HG03460 (cell line): ENCODE measurements around the gene LYRM2.

ENCODE experiments used
- ATAC-seq: cut with Tn5 transposase; IDR thresholded peaks from one replicate; pipeline ENCODE4 v1.9.1; 2021; ENCODE audit not compliant: unreplicated experiment

LYRM2 gene, protein sequence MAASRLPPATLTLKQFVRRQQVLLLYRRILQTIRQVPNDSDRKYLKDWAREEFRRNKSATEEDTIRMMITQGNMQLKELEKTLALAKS

DNA sequence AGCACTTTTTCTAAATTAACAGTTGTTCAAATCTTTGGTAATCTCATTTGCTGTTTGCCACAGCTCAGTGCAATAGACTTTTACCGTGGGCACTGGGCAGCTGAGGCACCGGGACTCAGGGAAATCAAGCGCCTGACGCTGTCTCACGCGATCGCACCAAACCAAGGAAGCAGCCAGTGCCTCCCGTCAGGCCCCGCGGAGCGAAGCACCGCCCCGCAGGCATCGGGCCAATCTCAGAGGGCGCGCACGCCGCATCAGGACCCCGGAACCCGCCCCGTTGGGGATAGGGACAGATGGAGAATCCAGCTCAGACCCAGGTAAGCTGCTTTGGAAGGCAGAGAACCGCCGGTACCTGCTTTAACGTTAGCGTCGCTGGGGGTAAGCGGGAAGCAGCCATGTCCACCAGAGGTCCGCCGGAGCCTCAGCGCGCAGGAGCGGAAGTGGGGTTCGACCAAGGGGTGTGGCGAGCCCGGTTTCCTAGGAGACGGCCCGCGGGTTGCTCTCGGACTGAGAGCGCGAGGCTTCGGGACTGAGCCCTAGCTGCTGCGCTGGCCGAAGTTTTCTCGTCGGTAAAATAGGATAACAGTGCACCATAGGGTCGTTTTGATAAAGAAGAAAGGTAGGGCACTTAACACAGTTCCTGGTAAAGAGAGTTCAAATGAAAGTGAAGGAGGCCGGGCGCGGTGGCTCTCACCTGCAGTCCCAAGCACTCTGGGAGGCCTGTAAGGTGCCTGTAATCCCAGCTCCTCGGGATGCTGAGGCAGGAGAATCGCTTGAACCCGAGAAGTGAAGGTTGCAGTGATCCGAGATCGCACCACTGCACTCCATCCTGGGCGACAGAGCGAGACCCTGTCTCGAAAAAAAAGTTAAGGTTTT is at the start of gene LYRM2:
Gene LYRM2 (minus strand): TSS at position 428 of the 876 bp plus-strand sequence. CDS start 31 bp downstream, at position 397.
- ATAC-seq: peak; percentile 98

- no peak for ATAC-seq
Measured at GRCh38 chr6:89688328-89688727, 49.8 kb upstream of the LYRM2 start.

- no peak for ATAC-seq
Measured at GRCh38 chr6:89685311-89685710, 46.8 kb upstream of the LYRM2 start.

DNA sequence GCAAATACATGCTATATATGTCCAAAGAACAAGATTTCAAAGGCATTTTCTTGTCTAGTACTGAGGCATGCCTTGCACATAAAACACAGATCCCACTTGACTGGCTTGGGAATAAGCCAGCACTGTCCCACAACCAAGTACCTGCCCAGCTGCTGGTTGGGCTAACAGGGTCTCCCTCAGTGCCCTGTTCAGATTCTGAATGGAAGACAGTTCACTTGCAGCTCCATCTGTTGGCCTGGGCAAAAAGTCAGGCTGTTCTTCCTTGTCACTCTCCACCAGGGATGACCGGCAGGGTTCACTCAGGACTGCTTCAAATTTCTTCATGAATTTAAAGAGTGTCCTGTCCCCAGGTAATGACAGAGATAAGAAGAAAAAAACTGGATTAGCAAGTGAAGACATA is 44.4 kb upstream of the LYRM2 start:
- no peak for ATAC-seq

DNA sequence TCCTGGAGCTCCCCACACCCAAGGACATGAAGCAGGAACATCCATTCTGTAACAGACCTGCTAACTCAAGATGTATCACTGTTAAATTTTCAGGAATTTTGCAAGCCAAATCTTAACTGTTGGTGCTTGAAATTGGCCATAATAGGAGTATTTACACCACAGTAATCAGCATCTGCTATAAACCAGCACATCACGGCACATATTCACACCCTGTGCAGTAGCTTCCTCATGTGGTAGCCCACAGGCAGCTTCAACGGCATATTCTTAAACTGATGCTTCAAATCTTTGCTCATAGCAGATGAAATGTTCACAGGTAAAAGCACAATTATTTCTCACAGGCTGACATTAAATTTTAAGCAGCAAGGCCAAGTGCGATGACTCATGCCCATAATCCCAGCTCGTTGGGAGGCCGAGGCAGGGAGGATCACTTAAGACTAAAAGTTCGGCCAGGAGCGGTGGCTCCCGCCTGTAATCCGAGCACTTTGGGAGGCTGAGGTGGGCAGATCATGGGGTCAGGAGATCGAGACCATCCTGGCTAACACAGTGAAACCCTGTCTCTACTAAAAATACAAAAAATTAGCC is 43.5 kb upstream of the LYRM2 start:
- no peak for ATAC-seq

DNA sequence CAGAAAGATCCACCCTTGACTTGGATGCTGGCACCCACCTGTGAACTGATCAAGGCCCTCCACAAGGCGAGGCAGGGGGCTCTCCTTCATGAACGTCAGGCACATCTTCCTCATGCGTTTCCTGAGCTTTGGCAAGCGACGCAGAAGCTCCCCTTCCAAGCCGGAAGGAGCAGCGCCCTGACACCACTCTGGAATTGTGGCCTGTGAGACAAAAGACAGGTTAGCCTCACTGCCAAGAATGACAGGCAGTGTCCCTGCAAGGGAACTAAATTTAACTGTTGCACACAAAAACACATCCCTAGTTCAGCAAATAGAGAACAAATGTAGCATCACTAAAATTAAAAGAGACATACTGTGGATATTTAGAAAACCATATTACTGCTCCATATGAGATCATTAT is 42.0 kb upstream of the LYRM2 start:
- no peak for ATAC-seq

DNA sequence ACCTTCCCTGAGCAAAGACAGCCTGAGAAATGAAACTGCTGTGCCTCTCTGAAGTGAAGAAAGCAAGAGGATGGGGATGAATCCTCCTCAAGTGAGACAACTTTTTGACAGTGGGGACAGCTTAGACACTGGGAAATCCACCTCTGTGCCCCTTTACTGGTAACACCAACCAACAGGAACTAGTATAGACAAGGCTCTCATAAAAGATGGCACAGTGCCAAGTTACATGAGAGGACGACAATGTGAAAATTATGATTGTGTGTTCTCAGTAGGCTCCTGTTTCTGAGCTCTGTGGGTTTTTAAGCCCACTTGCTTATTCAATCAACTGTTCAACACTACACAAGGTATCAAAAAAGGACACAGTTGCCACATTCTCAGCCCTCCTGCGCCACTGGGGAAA is 41.6 kb upstream of the LYRM2 start:
- ATAC-seq: no peak

GRCh38 chr6:89679215-89680120 is 40.9 kb upstream of the LYRM2 start:
- no peak for ATAC-seq

DNA sequence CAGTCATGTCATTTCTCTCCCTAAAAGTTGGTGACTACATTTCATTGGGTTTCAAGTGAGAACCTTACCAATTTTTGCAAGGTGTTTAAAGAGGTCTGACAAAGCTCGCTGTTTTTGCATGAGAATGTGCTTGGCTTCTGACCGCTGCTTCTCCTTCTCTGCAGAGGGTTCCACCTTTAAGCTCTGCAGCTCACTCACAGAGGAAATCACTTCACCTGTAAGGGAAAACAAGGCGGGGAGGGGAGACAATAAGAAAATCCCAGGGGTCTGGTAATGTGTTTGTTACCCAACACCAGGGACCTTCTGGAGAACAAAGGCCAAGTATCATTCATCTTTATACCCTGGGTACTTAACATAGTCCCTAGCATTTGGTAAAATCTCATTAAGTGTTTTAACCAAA is 40.0 kb upstream of the LYRM2 start:
- ATAC-seq: no peak

DNA sequence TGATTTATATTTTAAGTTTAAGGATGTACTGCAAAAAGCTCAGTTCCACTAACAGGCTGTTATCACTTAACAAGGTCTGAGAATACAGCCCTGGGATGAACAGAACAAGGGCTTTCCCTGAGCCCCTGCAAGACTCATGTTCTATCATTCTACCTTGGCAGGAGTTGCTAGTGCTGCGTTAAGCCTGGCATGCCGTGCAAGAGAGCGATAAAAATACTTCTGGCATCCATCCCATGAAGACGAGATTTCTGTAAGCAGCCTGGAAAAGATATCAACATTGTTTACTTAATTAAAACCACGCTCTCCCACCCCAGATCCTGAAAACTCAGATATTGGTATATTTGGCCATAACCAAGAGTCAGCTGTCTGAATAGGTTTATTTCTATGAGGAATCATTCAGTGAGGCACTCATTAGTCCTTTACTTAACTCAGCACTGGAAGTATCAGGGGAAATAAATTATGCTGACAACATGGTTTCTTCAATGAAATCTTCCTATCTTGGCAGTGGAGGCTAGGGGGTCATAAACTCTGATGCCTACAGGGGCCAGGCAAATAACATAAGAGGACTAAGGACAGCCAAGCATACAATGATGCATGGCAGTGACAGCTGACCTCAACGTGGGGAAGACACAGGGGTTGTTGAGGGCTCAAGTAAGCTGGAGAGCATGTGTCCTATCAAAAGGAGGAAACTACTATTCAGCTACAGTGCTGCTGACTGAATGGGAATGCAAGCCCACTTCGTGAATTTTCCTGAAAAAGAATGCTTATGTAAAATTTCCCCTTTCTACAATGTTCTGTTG is 37.6 kb upstream of the LYRM2 start:
- no peak for ATAC-seq

DNA sequence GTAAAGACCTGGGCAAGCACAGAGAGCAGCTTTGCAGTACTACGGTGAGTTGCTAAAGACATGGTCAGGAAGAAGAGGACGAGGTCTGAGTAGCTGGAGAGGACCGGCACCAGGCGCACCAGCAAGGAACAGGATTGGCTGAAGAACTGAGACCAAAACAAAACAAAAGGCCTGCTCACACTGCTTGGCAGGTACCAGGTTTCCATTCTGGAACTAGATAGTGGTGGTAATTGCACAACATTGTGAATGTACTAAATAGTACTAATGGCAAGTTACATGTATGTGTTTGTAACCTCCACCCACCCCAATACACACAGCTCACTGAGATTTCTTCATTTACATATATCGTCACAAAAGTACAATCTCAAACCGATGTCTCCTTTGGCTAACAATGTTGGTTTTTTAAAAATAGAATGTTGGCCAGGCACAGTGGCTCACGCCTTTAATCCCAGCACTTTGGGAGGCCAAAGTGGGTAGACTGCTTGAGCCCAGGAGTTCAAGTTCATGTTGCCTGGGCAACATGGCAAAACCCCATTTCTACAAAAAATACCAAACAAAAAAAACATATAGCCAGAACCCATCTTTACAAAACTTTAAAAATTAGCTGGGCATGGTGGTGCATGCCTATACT is 32.5 kb upstream of the LYRM2 start:
- no peak for ATAC-seq

- no peak for ATAC-seq
Measured at GRCh38 chr6:89669002-89669401, 30.5 kb upstream of the LYRM2 start.

- no peak for ATAC-seq
Measured at GRCh38 chr6:89667872-89668556, 29.5 kb upstream of the LYRM2 start.

GRCh38 chr6:89662659-89663223 is 24.2 kb upstream of the LYRM2 start:
- ATAC-seq: no peak

GRCh38 chr6:89661559-89661958 is 23.0 kb upstream of the LYRM2 start:
- ATAC-seq: no peak

GRCh38 chr6:89660981-89661380 is 22.4 kb upstream of the LYRM2 start:
- no peak for ATAC-seq

- ATAC-seq: no peak
Measured at GRCh38 chr6:89657445-89658158, 19.1 kb upstream of the LYRM2 start.

DNA sequence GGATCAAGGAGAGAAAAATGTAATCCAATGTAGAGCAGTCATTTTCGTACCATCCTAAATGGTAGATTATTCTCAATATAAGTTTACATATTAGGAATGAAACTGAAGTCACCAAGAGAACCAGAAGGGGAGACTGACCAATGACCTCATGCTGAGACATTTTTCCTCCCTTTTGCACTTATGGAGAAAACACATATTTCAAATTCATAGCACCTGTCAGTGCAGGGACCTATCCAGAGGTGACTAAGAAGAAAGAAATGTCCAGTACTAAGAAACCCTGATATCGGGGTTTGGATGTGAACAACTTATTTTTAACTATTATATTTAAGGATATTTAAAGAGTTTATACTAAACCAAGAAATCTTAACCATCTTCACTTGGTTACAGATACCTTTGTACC is 16.6 kb upstream of the LYRM2 start:
- ATAC-seq: no peak

- no peak for ATAC-seq
Measured at GRCh38 chr6:89650579-89650978, 12.0 kb upstream of the LYRM2 start.
